ENCODE data around the gene NUP214.
A peak's percentile ranks its signal among the peaks of the same experiment; 100 is the strongest.

NUP214 gene

DNA sequence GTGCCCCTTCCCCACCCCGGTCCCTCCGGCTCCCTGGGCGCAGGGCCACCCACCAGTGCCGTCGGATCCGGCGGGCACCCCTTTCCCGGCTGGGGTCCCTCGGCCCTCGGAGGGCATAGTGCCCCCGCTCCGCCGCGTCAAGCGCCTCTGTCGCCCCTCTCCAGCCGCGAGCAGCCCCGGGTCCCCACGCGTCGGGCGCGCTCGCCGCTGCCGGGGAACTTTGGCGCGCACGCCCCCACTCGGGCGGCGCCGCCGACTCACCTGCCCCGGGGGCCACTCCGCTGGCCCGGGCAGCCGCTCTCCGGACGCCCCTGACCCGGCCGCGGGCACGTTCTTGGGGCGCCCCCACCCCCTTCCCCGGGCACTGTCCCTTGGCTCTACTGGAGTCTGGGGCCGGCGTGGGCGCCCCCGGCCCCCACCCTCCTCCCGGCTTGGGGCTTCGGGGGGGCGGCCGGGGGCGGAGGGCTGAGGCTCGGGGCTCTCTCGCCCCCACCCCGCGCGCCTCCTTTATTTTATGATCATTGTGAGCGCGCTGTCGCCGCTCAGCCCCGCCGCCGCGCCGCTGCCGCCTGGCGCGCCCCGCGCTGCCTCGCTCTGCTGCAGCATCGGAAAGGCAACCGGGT lies 152.0 kb downstream of the NUP214 start:
- peaks cover 6% of the 10 kb centered on the region for H3K27me3 Mint-ChIP-seq
- DNase-seq: peak; percentile 38
- ATAC-seq: peak; percentile 3
- H3K9me3 Mint-ChIP-seq: no peaks in the 10 kb centered on the region
- H3K27ac Mint-ChIP-seq: no peak overlapping the region
- no peak overlapping the region for H3K4me3 Mint-ChIP-seq
- peaks cover 34% of the 10 kb centered on the region for H3K36me3 Mint-ChIP-seq (ENCODE audit: low read depth)
- peaks cover 27% of the 10 kb centered on the region for H3K4me1 Mint-ChIP-seq

GRCh38 chr9:131277910-131278701 lies 152.7 kb downstream of the NUP214 start:
- H3K4me1 Mint-ChIP-seq: peaks cover 23% of the 10 kb centered on the region
- peak overlapping the region; percentile 79 for H3K4me3 Mint-ChIP-seq
- DNase-seq (peak; percentile 75), ATAC-seq (peak; percentile 53)
- H3K27me3 Mint-ChIP-seq: peaks cover 6% of the 10 kb centered on the region
- peaks cover 31% of the 10 kb centered on the region for H3K36me3 Mint-ChIP-seq (ENCODE audit: low read depth)
- no peaks in the 10 kb centered on the region for H3K9me3 Mint-ChIP-seq
- peak overlapping the region; percentile 52 for H3K27ac Mint-ChIP-seq

DNA sequence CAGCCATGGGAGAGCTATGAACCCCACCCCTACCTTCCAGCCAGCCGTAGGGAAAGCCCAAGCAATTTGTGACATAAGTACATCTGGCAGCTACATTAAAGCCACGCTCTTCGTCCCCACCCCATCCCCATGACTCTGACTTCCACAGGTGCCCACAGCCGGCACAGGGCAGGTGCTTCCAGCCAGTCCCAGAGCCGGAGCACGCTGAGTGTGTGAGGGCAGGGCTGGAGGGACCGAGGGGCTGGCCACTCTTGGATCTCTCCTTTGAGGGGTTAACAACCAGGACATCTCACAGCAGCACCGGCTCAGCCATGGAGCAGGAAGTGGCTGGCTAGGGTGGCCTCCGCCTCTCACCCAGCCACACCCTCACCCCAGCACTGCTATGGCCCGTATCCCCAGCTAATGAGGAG lies 153.3 kb downstream of the NUP214 start:
- DNase-seq: no peak
- Mint-ChIP-seq H3K27ac (peak overlapping the region; percentile 52), H3K4me3 (no peak overlapping the region), H3K27me3 (peaks cover 9% of the 10 kb centered on the region), H3K36me3 (ENCODE audit: low read depth) (peaks cover 25% of the 10 kb centered on the region), H3K9me3 (no peaks in the 10 kb centered on the region), H3K4me1 (peaks cover 24% of the 10 kb centered on the region)
- no peak for ATAC-seq

- peaks cover 24% of the 10 kb centered on the region for H3K4me1 Mint-ChIP-seq
- H3K27me3 Mint-ChIP-seq: peaks cover 9% of the 10 kb centered on the region
- ATAC-seq (no peak), DNase-seq (no peak)
- H3K4me3 Mint-ChIP-seq: no peak overlapping the region
- peak overlapping the region; percentile 52 for H3K27ac Mint-ChIP-seq
- H3K36me3 Mint-ChIP-seq (ENCODE audit: low read depth): peaks cover 19% of the 10 kb centered on the region
- H3K9me3 Mint-ChIP-seq: no peaks in the 10 kb centered on the region
These were observed 153.9 kb downstream of the NUP214 start for GRCh38 chr9:131279196-131279862.

GRCh38 chr9:131279863-131280570 lies 154.6 kb downstream of the NUP214 start:
- Mint-ChIP-seq H3K4me3 (no peak overlapping the region), H3K4me1 (peaks cover 24% of the 10 kb centered on the region), H3K9me3 (no peaks in the 10 kb centered on the region), H3K27ac (no peak overlapping the region), H3K27me3 (peaks cover 9% of the 10 kb centered on the region), H3K36me3 (ENCODE audit: low read depth) (peaks cover 12% of the 10 kb centered on the region)
- DNase-seq (no peak), ATAC-seq (no peak)

DNA sequence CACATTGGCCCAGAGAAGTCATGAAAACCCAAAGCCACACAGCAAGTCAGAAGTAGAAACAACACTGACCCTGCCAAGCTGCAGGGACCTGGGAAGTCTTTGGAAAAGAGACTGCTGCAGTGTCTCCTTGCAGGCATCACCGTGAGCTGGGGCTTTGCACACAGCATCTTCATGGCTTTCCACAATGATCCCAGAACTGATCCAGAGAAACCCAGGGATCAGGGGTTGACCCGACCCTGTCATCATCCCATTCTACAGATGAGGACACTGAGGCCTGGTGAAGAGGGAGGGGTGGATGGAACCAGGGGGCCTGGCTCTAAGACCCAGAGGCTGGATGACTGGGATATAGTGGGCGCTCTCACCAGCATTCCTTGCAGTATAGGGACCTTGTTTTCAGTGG lies 155.3 kb downstream of the NUP214 start:
- ATAC-seq (no peak), DNase-seq (no peak)
- Mint-ChIP-seq H3K36me3 (ENCODE audit: low read depth) (peaks cover 7% of the 10 kb centered on the region), H3K27ac (no peak overlapping the region), H3K4me3 (no peak overlapping the region), H3K9me3 (no peaks in the 10 kb centered on the region), H3K4me1 (peaks cover 24% of the 10 kb centered on the region), H3K27me3 (peaks cover 9% of the 10 kb centered on the region)

GRCh38 chr9:131281119-131281965 lies 156.0 kb downstream of the NUP214 start:
- ATAC-seq (no peak), DNase-seq (no peak)
- Mint-ChIP-seq H3K4me1 (peaks cover 24% of the 10 kb centered on the region), H3K9me3 (no peaks in the 10 kb centered on the region), H3K4me3 (peak overlapping the region; percentile 10), H3K36me3 (ENCODE audit: low read depth) (no peaks in the 10 kb centered on the region), H3K27ac (no peak overlapping the region), H3K27me3 (peaks cover 9% of the 10 kb centered on the region)

DNA sequence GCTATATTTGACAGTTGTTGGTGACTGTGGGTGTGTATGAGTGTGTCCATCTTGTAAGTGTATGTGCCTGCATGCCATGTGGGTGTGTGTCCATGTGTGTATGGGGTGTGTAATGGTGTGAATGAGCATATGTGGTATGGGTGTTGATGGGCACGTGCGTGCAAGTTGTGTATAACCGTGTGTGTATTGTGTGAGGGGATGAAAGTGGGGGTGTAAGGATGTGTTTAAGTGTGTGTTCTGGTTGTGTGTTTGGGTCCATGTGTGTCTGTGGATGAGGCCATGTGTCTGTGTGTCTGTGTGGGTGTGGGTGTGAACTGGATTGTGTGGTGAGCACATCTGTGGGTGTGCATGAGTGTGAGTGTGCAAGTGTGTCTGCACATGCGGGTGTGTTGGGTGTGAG lies 156.8 kb downstream of the NUP214 start:
- no peak for ATAC-seq
- Mint-ChIP-seq H3K36me3 (ENCODE audit: low read depth) (no peaks in the 10 kb centered on the region), H3K4me3 (peak overlapping the region; percentile 10), H3K4me1 (peaks cover 24% of the 10 kb centered on the region), H3K27me3 (peaks cover 9% of the 10 kb centered on the region), H3K9me3 (no peaks in the 10 kb centered on the region), H3K27ac (no peak overlapping the region)
- DNase-seq: no peak

DNA sequence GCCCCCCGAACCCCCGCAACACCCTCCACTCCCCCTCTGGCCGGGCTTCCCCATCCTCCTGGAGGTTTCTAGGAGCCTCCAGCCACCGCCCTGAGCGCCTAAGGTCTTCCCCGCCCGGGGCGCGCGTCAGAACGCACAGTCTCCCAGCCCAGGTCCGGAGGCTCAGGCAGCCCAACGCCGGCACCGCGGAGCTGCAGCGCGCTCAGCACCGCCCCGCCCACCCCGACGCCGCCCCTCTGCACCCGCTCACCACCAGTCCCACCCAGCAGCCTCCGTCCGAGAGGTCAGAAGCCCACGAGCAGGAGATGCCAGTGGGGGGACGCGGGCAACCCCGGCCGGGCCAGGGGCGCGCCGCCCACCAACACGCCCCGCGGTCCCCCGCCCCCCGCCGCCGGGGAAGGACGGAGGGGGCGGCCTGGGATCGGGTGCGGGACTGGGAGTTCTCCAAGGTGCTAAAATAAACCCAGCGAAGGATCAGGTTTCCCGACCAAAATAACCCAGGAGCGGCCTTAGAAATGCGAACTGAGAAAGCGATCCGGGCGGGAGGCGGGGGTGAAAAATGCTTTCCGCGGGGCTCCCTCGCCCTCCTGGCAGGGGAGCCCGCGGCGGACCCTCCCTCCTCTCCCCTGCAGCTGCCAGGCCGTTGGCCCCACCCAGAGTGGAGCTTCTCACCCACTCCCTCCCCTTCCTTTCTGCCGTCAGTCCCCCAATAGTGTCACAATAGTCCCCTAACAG lies 157.5 kb downstream of the NUP214 start:
- H3K9me3 Mint-ChIP-seq: no peaks in the 10 kb centered on the region
- no peaks in the 10 kb centered on the region for H3K36me3 Mint-ChIP-seq (ENCODE audit: low read depth)
- DNase-seq (no peak), ATAC-seq (no peak)
- H3K4me3 Mint-ChIP-seq: no peak overlapping the region
- peaks cover 9% of the 10 kb centered on the region for H3K27me3 Mint-ChIP-seq
- H3K27ac Mint-ChIP-seq: no peak overlapping the region
- peaks cover 24% of the 10 kb centered on the region for H3K4me1 Mint-ChIP-seq

All from activated naive CD8-positive, alpha-beta T cell treated with anti-CD3 and anti-CD28 coated beads, Interleukin-2, amount 50 U/mL, for 24 hours (primary cell).